NCI-H446 treated with DMSO at 0.1 percent for 48 hours (cell line): Measurements from ENCODE around the gene MAP3K13.

Source experiments
- DNase-seq: peaks from one replicate; lab custom pipeline; 2025; lab: John Stamatoyannopoulos, UW

MAP3K13 gene

DNA sequence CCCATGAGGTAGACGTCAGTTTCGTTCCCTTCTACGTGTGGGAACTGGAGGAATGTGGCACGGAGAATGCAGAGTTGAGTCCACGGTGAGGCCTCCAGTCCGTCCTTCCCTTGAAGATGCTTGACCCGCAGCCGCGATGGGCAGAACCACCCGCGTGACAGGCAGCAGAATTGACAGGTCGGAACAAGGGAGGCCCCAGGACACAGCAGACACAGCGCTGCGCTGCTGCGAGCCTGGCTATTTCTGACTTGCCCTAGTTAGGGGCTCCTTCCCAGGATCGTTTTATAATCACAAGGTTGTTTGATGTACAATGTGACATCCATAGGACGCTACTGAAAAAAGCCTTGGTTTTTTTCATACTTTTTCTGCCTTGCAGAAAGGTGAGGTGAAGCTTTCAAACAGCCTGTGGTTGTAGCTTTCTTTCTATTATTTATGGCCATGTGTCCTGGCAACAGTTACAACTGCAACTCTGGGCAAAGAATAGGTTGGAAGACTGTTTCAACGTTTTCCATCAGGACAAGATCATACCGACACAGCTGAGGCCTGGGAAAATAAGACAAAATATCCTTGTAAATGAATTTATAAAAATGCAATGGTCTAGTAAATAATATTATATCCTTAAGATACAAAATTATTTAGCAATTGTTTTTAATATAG lies 145.5 kb downstream of the MAP3K13 start:
- DNase-seq, result no peak

DNA sequence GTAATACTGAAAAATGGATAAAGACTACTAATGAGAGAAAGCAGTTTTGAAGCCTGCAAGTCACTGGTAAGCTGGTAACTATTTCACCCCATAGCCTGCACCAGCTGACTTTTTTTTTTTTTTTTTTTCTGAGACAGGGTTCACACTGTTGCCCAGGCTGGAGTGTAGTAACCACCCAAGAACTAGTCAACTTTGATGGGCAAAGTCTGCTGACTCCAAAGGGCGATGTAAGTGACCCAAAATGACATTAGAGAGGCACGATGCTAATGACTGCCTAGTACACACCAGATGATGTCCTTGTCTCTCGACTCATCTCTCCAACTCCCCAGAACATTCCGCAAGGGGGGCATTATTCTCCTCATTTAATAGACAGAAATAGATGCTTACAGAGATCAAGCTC lies 148.8 kb downstream of the MAP3K13 start:
- DNase-seq, result no peak

DNA sequence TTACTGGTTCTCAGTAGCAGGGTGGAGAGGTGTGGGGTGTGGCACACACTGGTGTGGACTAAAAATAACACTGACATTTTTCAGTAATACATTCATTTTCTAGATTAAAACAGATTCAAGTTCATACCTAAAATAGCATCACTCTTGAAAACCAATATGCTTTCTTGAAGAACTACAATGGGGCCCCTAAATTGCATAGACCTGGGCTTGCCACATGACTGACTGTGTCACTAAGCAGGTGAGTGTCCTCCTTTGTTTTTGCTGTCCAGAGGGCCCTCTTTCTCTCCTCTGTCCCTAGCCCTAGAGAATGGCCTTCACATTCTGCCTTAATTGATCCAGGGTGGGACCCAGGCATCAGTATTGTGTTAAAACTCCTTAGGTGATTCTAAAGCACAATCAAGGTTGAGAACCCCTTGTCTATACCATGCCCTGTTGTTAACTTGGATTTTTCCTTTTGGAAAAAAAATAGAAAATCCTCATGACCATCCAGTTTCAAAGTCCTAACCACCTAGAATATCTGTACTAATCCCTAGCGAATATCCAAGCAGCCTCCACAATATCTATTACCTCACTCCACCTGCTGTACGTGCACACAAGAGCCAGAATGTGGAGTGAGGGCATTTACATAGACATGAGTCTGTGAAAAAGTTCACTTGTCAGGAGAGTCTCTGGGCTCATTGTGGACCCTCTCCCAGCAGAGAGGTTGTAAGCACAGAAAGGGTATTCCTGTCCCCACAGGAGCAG lies 154.6 kb downstream of the MAP3K13 start:
- DNase-seq, result no peak

DNA sequence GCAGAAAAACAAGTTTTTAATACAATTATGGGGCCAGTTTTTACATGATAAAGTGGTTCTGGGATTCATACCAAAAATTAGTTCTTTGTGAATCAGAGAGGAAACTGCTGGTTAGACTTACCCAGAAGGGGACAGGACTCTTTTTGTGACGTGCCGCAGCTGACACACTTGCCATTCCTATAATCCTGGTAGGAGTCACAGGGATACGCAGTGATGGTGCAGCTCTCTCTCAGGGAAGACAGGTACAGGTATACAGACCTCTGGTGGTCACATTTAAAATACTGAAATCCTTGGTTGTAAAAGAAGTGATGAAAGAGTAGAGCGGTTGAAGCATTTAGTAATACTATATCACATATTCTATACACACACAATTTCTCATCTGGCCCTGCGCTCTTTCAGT lies 156.1 kb downstream of the MAP3K13 start:
- no peak for DNase-seq

DNA sequence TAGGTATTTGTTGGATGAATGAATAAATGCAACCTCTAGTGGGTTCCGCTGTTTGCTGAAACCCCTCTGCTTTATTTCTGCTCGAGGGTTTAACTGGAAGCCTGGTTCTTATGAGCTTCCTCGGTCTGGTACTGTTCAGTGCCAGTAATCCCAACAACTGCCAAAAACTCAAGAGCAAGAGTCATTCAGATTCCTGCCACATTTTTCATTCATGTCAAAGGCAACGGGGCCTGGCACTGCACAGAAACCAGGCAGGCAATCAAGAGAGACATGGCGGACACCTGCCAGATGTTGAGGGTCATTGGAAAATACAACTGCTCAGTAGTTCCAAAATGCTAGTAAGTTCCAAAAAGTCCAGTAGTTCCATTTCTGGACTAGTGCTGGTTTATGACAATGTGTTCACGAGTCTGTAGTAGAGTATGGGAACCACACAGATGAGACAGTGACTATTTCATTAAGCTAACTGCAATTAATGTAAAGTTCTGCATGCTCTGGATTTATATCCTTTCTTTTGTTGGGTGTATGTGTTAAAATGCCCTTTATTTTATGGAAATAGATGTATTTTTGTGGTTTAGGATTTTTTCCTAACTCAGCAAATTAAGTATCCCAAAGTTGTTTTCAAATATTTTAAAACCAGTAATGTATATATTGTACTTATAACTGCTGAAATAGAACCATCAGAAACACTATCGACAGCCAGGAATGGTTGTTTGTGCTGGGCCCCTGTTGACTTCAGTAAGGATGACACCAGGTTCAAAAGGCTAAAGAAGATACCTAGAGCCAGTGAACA lies 158.6 kb downstream of the MAP3K13 start:
- no peak for DNase-seq

DNA sequence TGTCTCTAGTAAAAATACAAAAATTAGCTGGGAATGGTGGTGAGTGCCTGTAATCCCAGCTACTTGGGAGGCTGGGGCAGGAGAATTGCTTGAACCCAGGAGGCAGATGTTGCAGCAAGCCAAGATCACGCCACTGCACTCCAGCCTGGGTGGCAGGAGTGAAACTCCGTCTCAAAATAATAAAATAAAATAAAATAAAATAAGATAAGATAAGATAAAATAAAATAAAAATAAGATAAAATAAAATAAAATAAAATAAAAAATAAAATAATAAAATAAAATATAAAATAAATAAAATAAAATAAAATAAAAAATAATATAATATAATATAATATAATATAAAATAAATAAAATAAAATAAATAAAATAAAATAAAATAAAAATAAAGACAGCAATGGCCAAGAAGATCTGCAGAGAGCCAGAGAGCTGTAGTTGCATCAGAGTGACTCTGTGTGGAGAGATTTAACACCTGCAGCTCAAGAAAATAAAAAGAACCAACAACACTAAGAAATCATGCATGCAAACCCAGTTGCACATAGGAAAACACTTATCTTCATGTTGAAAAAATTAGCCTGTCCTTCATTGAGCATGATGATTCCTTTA lies 163.5 kb downstream of the MAP3K13 start:
- DNase-seq, result no peak

DNA sequence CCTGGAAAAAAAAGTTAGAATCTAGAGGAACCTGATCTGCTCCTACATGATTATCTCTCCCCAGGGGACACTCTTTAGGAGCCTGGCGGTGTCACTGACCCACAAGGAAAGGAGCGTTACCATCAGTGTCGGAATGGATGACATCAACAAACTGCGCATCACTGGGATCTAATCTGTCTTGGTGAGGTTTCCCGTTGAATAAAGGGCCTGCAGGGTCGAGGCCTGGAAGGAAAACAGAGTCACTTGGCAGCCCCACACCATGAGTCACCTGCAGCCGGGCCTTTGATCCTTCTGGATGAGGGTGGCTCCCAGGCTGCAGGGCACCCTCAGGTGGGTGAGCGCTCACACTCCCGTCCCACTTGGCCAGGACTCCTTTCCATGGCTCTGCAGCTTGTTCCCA lies 164.4 kb downstream of the MAP3K13 start:
- DNase-seq, result no peak

DNA sequence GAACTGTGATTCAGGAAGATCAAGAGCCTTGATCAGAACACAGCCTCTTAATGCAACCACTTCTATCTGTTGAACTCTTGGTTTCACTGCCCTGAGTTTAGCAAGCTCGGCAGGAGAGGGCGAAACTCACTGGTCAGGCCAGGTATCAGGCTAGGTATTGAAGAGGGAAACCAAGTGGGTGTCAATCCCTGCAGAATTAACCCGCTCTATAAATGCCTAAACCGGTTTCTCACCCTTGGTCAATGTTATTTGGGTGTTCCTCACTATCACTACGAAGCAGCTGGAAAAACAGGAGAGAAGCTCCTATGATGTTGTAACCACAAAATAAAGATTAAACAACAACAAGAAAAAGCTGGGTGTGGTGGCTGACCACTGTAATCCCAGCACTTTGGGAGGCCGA lies 165.6 kb downstream of the MAP3K13 start:
- no peak for DNase-seq

DNA sequence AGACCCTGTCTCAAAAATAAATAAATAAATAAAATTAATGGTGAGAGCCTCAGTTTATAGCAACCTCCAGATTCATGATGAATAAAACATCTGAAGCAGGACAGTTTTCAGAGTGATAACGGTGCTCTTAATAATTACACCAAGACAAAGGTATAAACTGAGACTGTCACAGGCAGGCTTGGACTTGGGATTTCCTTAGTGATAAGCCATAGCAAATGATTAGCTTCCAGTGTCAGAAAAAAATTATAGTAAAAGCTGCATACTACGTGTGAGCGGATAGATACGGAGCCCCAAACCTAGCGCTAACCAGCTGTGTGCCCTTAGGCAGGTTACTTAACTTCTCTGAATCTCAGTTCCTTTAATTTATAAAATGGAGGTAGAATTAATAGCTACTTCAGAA lies 167.9 kb downstream of the MAP3K13 start:
- DNase-seq, result no peak

DNA sequence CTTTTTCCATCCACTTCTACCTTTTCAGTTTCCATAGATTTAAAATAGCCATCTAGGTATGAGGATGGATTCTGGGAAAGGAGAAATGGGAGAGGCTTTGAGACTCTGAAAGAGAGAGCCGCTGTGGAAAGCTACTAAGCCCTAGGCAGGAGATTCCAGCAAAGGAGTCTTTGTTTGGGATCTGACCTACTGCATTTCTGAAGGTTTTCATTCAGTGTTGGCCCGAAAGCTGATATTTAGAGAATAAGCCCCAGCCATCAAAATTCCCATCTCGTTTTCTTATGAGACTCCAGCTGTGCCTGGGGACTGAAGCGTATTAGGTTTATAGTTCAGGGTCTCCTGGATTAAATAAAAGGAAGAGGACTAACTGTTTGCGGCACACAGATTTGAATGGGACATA lies 170.0 kb downstream of the MAP3K13 start:
- no peak for DNase-seq

DNA sequence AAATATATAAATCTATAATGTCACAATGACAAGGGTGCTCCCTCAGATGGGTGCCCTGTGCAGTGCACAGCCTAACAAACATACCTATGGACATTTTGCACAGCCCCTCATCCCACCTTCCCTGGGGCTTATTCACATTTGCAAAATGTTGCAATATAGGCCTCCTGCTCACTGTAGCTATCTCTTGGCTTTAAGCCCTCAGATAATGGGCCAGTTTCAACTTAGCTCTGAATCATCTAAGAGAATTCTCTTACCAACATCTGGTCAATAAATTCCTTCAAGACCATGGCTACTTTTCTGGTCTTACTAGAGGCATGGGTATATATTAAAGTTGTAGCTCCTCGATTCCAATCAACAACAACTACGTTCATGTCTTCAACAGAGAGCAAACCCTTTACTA lies 171.6 kb downstream of the MAP3K13 start:
- DNase-seq, result no peak

DNA sequence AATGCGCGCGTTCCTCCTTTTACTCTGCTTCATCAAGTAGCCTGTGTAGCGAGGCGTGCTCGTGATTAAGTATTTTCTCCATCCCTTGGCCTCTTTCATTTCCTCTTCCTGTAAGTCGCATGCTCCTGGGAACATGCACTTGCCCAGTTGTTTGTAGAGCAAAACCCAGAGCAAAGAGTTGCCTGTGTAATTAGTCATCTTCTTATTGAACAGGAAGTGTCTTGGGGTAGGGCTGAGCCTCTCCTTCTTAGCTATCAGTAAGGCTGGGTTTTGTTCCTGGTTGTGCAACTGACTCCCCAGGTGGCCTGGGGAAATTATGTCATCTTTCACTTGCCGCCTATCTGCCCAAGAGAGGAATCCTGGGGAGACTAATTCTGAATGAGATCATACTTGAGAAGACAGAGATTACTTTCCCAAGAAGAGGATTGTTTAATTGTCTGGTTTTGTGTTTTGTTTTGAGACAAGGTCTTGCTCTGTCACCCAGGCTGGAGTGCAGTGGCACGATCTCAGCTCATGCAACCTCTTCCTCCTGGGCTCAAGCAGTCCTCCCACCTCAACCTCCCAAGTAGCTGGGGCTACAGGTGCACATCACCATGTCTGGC lies 174.5 kb downstream of the MAP3K13 start:
- DNase-seq, result no peak
